ENCODE measurements around the gene PCNX2. TPM values are rescaled to one million over a fixed set of nuclear protein-coding genes. Genes with fewer than 3 reads are reported as not detected.

The PCNX2 gene
- total and polyA plus RNA-seq, 2 of the 8 experiments (the other 6 are each of a cell fraction or from before 2014, with no cell fraction given): 46.1 to 57.6 TPM

GRCh38 chr1:233055879-233056641, 239.5 kb downstream of the PCNX2 start:
- Histone ChIP-seq H2AK5ac (ENCODE audit: low read depth, low read length) (no peak overlapping the region), H2BK20ac (ENCODE audit: low read length) (no peak overlapping the region), H4K5ac (ENCODE audit: insufficient read length, low read depth, low read length) (no peak overlapping the region), H3K4ac (replicated peaks; ENCODE audit: insufficient read length, low read depth, low read length) (no peak overlapping the region), H4K91ac (replicated peaks; ENCODE audit: insufficient read length, low read length) (no peak overlapping the region), H2BK5ac (ENCODE audit: low read depth, low read length) (no peak overlapping the region), H3K18ac (ENCODE audit: extremely low read depth, low read length) (no peak overlapping the region), H3K23ac (ENCODE audit: insufficient read length) (no peak overlapping the region), H3K23me2 (ENCODE audit: low read depth, low read length) (no peaks in the 10 kb centered on the region), H3K27ac (ENCODE audit: low read depth, low read length) (no peak overlapping the region), H3K14ac (ENCODE audit: insufficient read length) (no peak overlapping the region), H3K4me3 (ENCODE audit: extremely low read depth in 1 of 4, insufficient read depth in 2 of 4, low read depth in 3 of 4, low read length in 4 of 4) (no peak overlapping the region), H3K9me3 (ENCODE audit: insufficient read depth in 2 of 2, low read depth in 1 of 2, low read length in 1 of 2) (no peaks in the 10 kb centered on the region), H3K56ac (replicated peaks; ENCODE audit: insufficient read length, low read depth, low read length) (no peak overlapping the region), H3K4me2 (ENCODE audit: insufficient read depth in 1 of 2, low read depth in 2 of 2, low read length in 2 of 2) (no peak overlapping the region), H3K79me1 (ENCODE audit: low read depth, low read length) (no peaks in the 10 kb centered on the region), H4K8ac (ENCODE audit: extremely low read depth, insufficient read depth, low read length) (no peak overlapping the region), H3K4me1 (replicated peaks in 1 of 4; ENCODE audit: control insufficient read depth in 3 of 4, insufficient read depth in 4 of 4, low read length in 3 of 4) (peaks cover 0 to 4% (median 0%) of the 10 kb centered on the region in 4 experiments; a peak in 1 of 7 replicates), H3K9ac (replicated peaks in 1 of 4; ENCODE audit: extremely low read depth in 1 of 4, low read depth in 3 of 4, low read length in 3 of 4) (no peak overlapping the region), H2BK120ac (replicated peaks; ENCODE audit: low read depth, low read length) (no peak overlapping the region), H3K79me2 (ENCODE audit: control insufficient read depth in 1 of 2, insufficient read depth in 2 of 2, low read length in 2 of 2) (no peaks in the 10 kb centered on the region; a peak in 1 of 4 replicates), H2AFZ (ENCODE audit: low read length) (no peak overlapping the region), H4K20me1 (replicated peaks in 1 of 2; ENCODE audit: control insufficient read depth in 1 of 2, insufficient read depth in 2 of 2, low read length in 2 of 2) (no peaks in the 10 kb centered on the region), H2BK12ac (ENCODE audit: low read depth, low read length) (no peak overlapping the region), H2BK15ac (ENCODE audit: low read length) (no peak overlapping the region), H3K36me3 (ENCODE audit: control insufficient read depth in 2 of 4, insufficient read depth in 4 of 4, low read length in 3 of 4) (peaks cover 0 to 9% (median 5%) of the 10 kb centered on the region in 4 experiments; a peak in 5 of 8 replicates), H3K27me3 (replicated peaks in 1 of 4; ENCODE audit: control insufficient read depth in 3 of 4, extremely low read depth in 1 of 4, insufficient read depth in 3 of 4, low read length in 3 of 4) (no peaks in the 10 kb centered on the region)
- ChIA-PET POLR2A (ENCODE audit: partially characterized antibody) (interaction anchor here (0.9 kb wide), 1 partner anchor 9 kb away, joined by 3 read pairs; no protein-coding TSS in a partner anchor), CTCF (ENCODE audit: partially characterized antibody) (no interaction called here)
- FAIRE-seq (no peak), DNase-seq (ENCODE audit: low read depth in 1 of 2, low spot score in 2 of 2) (no peak)
- 84% methylated on average over 5 of the region's 5 CpGs; no CpG with 5 or more reads in 1 of the 2 experiments for WGBS, 2 experiments (ENCODE audit: extremely low coverage in 1 of 2, insufficient coverage in 1 of 2, insufficient read length in 1 of 2, insufficient replicate concordance in 2 of 2, low coverage in 1 of 2, low lambda C conversion rate in 2 of 2, missing lambda C conversion rate in 1 of 2)
- TF ChIP-seq GTF2F1 (IDR thresholded peaks at IDR 0.05; ENCODE audit: borderline replicate concordance, low read depth, low read length) (no peak), CBX8 (IDR thresholded peaks at IDR 0.05; ENCODE audit: borderline replicate concordance, low read depth, low read length) (no peak), EZH2 (IDR thresholded peaks at IDR 0.05; ENCODE audit: low read depth, low read length, severe bottlenecking) (no peak), CHD2 (IDR thresholded peaks at IDR 0.05; ENCODE audit: low read length) (no peak), CREB1 (IDR thresholded peaks at IDR 0.05) (no peak)
